Measurements from ENCODE around the gene TRAPPC2L.
"Not testable (repeated sequence)": the region's sequence is repeated elsewhere in the genome, so short reads cannot be mapped to it uniquely, and the experiment has no call there.

Gene TRAPPC2L

GRCh38 chr16:88894266-88894665 is 37.3 kb downstream of the TRAPPC2L start:
- not testable (repeated sequence) for FAIRE-seq

GRCh38 chr16:88894681-88895300 is 37.9 kb downstream of the TRAPPC2L start:
- no peak for FAIRE-seq

GRCh38 chr16:88895335-88895734 is 38.4 kb downstream of the TRAPPC2L start:
- no peak for FAIRE-seq

GRCh38 chr16:88896238-88897070 is 39.5 kb downstream of the TRAPPC2L start:
- no peak for FAIRE-seq

- FAIRE-seq: no peak
Observed at GRCh38 chr16:88897696-88898425, 40.9 kb downstream of the TRAPPC2L start.

GRCh38 chr16:88899901-88900661 is 43.2 kb downstream of the TRAPPC2L start:
- no peak for FAIRE-seq

- no peak for FAIRE-seq
Observed at GRCh38 chr16:88900662-88901052, 43.7 kb downstream of the TRAPPC2L start.

GRCh38 chr16:88901718-88902337 is 44.9 kb downstream of the TRAPPC2L start:
- no peak for FAIRE-seq

- no peak for FAIRE-seq
Observed at GRCh38 chr16:88902744-88903143, 45.8 kb downstream of the TRAPPC2L start.

- no peak for FAIRE-seq
Observed at GRCh38 chr16:88903267-88903666, 46.3 kb downstream of the TRAPPC2L start.

- FAIRE-seq: no peak
Observed at GRCh38 chr16:88904676-88905365, 47.9 kb downstream of the TRAPPC2L start.

GRCh38 chr16:88905563-88905962 is 48.6 kb downstream of the TRAPPC2L start:
- no peak for FAIRE-seq

GRCh38 chr16:88906020-88906419 is 49.1 kb downstream of the TRAPPC2L start:
- FAIRE-seq: no peak

- no peak for FAIRE-seq
Observed at GRCh38 chr16:88906535-88907105, 49.7 kb downstream of the TRAPPC2L start.

- FAIRE-seq: no peak
Observed at GRCh38 chr16:88907768-88908167, 50.8 kb downstream of the TRAPPC2L start.

GRCh38 chr16:88908307-88908706 is 51.4 kb downstream of the TRAPPC2L start:
- FAIRE-seq: no peak

- no peak for FAIRE-seq
Observed at GRCh38 chr16:88909431-88910210, 52.7 kb downstream of the TRAPPC2L start.

- no peak for FAIRE-seq
Observed at GRCh38 chr16:88910284-88911135, 53.6 kb downstream of the TRAPPC2L start.

GRCh38 chr16:88911136-88911945 is 54.4 kb downstream of the TRAPPC2L start:
- FAIRE-seq: no peak

Data from islet of Langerhans (tissue), 1 donor.